Measurements from ENCODE around the gene B4GALNT1.

B4GALNT1 gene

DNA sequence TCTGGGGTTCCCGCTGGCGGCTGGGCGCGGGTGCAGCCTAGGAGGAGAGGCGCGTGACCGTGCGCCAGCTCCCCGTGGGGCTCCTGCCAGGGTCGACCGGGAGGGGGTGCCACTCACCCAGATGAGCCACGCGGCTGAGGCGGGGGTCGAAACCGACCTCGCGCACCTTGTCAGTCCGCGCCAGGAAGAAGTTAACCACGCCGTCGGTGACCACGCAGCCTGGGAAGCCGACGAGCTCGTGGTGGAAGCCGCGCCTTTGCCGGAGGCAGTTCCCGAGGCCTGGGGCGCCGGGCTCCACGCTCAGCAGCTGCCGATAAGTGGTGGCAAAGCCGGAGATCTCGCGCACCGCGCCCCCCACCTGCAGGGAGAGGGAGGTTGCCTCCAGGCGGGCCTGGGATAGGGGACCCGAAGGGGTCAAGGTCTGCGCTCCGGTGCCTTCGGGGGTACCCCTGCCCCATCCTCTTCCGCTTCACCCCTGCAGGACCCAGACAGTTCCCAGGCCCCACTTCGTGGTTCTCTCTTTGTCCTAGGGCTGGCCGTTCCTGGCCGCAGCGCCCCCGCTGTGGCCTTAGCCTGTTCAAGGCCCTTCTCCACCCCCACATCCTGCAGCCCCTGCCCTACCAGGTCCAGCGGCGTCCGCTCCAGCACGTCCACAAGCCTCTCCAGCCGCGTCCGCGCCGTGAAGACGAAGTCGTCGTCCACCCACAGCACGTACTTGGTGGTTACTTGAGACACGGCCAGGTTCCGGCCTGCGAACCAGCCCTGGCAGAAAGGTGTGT, 5.3 kb downstream of the B4GALNT1 start:
- TF ChIP-seq CTCF (IDR thresholded peaks at IDR 0.05; ENCODE audit: poor library complexity, severe bottlenecking) = no peak
- no peak overlapping the region for H3K4me3 ChIP-seq (ENCODE audit: severe bottlenecking)
- H3K4me1 ChIP-seq (ENCODE audit: insufficient read depth, poor library complexity, severe bottlenecking) = no peaks in the 10 kb centered on the region
- no peak overlapping the region for H3K27ac ChIP-seq (ENCODE audit: poor library complexity, severe bottlenecking)
- H3K27me3 ChIP-seq (ENCODE audit: insufficient read depth, poor library complexity, severe bottlenecking) = peaks cover 9% of the 10 kb centered on the region
- DNase-seq (ENCODE audit: low spot score) = peak; percentile 59
- no peak; the same call in 2 of the 3 replicates for ATAC-seq (ENCODE audit: low read depth)
- no peaks in the 10 kb centered on the region for H3K36me3 ChIP-seq (ENCODE audit: low read depth)
- no peaks in the 10 kb centered on the region for H3K9me3 ChIP-seq (ENCODE audit: severe bottlenecking)

DNA sequence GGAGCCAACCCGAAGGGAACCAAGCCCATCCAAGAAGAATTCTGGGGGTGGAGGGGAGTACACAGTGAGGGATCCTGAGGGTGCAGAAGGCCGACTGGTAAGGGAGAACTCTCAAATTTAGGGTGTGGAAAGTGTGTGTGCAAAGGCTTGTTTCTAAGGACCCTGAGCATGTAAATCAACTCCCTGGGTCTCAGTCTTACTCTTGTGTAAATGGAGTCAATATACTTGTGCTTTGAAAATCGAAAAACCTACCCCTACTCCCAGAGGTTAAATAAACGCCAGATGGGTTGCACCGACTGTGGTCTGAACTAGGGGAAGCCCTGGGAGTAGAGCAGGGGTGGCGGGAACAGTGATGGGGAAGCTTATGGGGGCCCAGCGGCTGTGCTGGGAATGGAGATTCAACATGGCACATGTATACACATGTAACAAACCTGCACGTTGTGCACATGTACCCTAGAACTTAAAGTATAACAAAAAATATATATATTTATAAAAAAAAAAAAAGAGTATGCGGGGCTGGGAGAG, 6.0 kb downstream of the B4GALNT1 start:
- Histone ChIP-seq H3K36me3 (ENCODE audit: low read depth) (no peaks in the 10 kb centered on the region), H3K27ac (ENCODE audit: poor library complexity, severe bottlenecking) (no peak overlapping the region), H3K27me3 (ENCODE audit: insufficient read depth, poor library complexity, severe bottlenecking) (peaks cover 12% of the 10 kb centered on the region), H3K4me1 (ENCODE audit: insufficient read depth, poor library complexity, severe bottlenecking) (no peaks in the 10 kb centered on the region), H3K9me3 (ENCODE audit: severe bottlenecking) (no peaks in the 10 kb centered on the region), H3K4me3 (ENCODE audit: severe bottlenecking) (no peak overlapping the region)
- DNase-seq (ENCODE audit: low spot score) = no peak
- ATAC-seq (ENCODE audit: low read depth) = no peak
- no peak for TF ChIP-seq CTCF (IDR thresholded peaks at IDR 0.05; ENCODE audit: poor library complexity, severe bottlenecking)

- no peaks in the 10 kb centered on the region for H3K4me1 ChIP-seq (ENCODE audit: insufficient read depth, poor library complexity, severe bottlenecking)
Measured at GRCh38 chr12:57626111-57626920, 6.7 kb downstream of the B4GALNT1 start.

DNA sequence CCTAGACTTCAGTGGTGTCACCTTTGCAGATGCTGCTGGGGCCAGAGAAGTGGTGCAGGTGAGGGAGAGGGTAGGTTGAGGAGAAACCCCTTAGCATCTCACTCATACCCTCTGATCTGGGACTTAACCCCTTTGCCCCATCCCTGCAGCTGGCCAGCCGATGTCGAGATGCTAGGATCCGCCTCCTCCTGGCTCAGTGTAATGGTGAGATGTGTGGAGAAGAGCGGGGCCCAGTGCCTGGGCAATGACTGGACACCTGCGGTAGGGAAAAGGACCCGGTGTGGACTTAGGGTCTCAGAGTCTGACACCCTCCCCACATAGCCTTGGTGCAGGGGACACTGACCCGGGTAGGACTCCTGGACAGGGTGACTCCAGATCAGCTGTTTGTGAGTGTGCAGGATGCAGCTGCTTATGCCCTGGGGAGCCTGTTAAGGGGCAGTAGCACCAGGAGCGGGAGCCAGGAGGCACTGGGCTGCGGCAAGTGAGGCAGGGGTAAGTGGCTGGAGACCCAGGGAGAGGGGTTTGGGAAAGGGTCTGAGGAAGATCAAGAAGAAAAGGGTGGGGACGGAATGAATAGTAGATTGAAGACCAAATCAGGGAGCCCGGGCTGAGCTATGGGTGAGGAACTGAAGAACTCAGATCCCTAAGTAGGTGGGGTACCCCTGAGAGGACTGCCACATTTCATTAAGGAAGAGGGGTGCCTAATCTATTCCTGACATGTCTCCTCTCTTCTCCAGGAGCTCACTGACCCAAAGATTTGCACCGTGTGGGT, 7.6 kb downstream of the B4GALNT1 start:
- Histone ChIP-seq H3K27me3 (ENCODE audit: insufficient read depth, poor library complexity, severe bottlenecking) (peaks cover 27% of the 10 kb centered on the region), H3K9me3 (ENCODE audit: severe bottlenecking) (no peaks in the 10 kb centered on the region), H3K36me3 (ENCODE audit: low read depth) (no peaks in the 10 kb centered on the region), H3K27ac (ENCODE audit: poor library complexity, severe bottlenecking) (no peak overlapping the region), H3K4me1 (ENCODE audit: insufficient read depth, poor library complexity, severe bottlenecking) (no peaks in the 10 kb centered on the region), H3K4me3 (ENCODE audit: severe bottlenecking) (no peak overlapping the region)
- TF ChIP-seq CTCF (IDR thresholded peaks at IDR 0.05; ENCODE audit: poor library complexity, severe bottlenecking) = no peak
- DNase-seq (ENCODE audit: low spot score) (peak; percentile 33), ATAC-seq (ENCODE audit: low read depth) (no peak)

More at GRCh38 chr12:57626111-57626920, 6.7 kb downstream of the B4GALNT1 start:
- no peak for TF ChIP-seq CTCF (IDR thresholded peaks at IDR 0.05; ENCODE audit: poor library complexity, severe bottlenecking)
- no peaks in the 10 kb centered on the region for H3K36me3 ChIP-seq (ENCODE audit: low read depth)
- DNase-seq (ENCODE audit: low spot score) (no peak), ATAC-seq (ENCODE audit: low read depth) (no peak)
- no peak overlapping the region for H3K27ac ChIP-seq (ENCODE audit: poor library complexity, severe bottlenecking)
- peaks cover 19% of the 10 kb centered on the region for H3K27me3 ChIP-seq (ENCODE audit: insufficient read depth, poor library complexity, severe bottlenecking)
- no peaks in the 10 kb centered on the region for H3K9me3 ChIP-seq (ENCODE audit: severe bottlenecking)
- H3K4me3 ChIP-seq (ENCODE audit: severe bottlenecking) = no peak overlapping the region
